K562 (cell line): ENCODE results near the gene PAM. TPM values are rescaled to one million over a fixed set of nuclear protein-coding genes. Genes with fewer than 3 reads are reported as not detected.

Experiments used
- ATAC-seq: fragments of 200-7000 bp; cut with Tn5 transposase; 3 replicates; pipeline ENCODE4 v1.9.1; 2020; ENCODE audit warnings: moderate library complexity
- BruUV-seq: library from RNA; stranded (reverse); fragments of 400-500 nt; replicated peaks from 2 replicates; lab custom pipeline; 2021; lab: Mats Ljungman, UMichigan
- CTCF ChIA-PET: fragments of 300-600 bp; formaldehyde crosslinking; extraction: SDS; loops from one replicate; lab custom pipeline; 2021; ENCODE audit warnings: low intra/inter-chr PET ratio; lab: Yijun Ruan, JAX
- POLR2A ChIA-PET: fragments of 300-600, 350-650 bp; sonication (Branson Sonifier 250); formaldehyde crosslinking; extraction: SDS; loops from one replicate; lab custom pipeline; 2021; ENCODE audit warnings: antibody characterized with exemption, inconsistent platforms; lab: Yijun Ruan, JAX
- DNase-seq, 4 experiments: peaks; one replicate each; pipeline versions ENCODE4 v3.0.0 to v3.0.0-alpha.2; 2011 to 2018; ENCODE audit warnings: low spot score in 3 of 4, mixed read lengths in 3 of 4; ENCODE audit errors: extremely low read depth in 1 of 4
- FAIRE-seq: peaks from 2 replicates; lab custom pipeline; 2011; peaks lifted over from hg19 to GRCh38; lab: Jason Lieb, UNC
- H2AFZ ChIP-seq: 2 replicates; pipeline ENCODE4 v1.6.0; 2011; ENCODE audit warnings: low read depth, low read length, control low read depth, inconsistent platforms
- H3K27ac ChIP-seq: fragments of 200-600 bp; 3 replicates; pipeline ENCODE4 v1.8.0; 2011; ENCODE audit warnings: low read depth, mild to moderate bottlenecking, control low read depth, inconsistent platforms, low read length, moderate library complexity, mixed read lengths; ENCODE audit errors: extremely low read depth
- H3K27me3 ChIP-seq, 2 experiments: fragments of 300-600 bp in 1 of 2; 2 replicates in 1 of 2; 3 replicates in 1 of 2; pipeline versions ENCODE4 v1.6.0 to v1.8.0; 2011; ENCODE audit warnings: inconsistent platforms in 2 of 2, low read length in 2 of 2, mild to moderate bottlenecking in 1 of 2, mixed read lengths in 1 of 2, moderate library complexity in 1 of 2; ENCODE audit not compliant: control insufficient read depth in 2 of 2, insufficient read depth in 2 of 2
- H3K36me3 ChIP-seq: fragments of 300-600 bp; 3 replicates; pipeline ENCODE4 v1.8.0; 2011; ENCODE audit warnings: mild to moderate bottlenecking, low read length, inconsistent platforms; ENCODE audit not compliant: control insufficient read depth, insufficient read depth
- H3K4me1 ChIP-seq, 2 experiments: fragments of 200-600 bp in 1 of 2; replicated peaks in 1 of 2; 2 replicates in 1 of 2; 3 replicates in 1 of 2; pipeline versions ENCODE4 v1.5.1 to v1.8.0; 2011; ENCODE audit warnings: inconsistent platforms in 2 of 2, low read length in 2 of 2, mild to moderate bottlenecking in 1 of 2, mixed read lengths in 1 of 2, moderate library complexity in 1 of 2; ENCODE audit not compliant: control insufficient read depth in 2 of 2, insufficient read depth in 2 of 2
- H3K4me2 ChIP-seq: 2 replicates; pipeline ENCODE4 v1.6.1; 2011; ENCODE audit warnings: low read length, control low read depth, inconsistent platforms, mixed read lengths; ENCODE audit not compliant: insufficient read depth
- H3K4me3 ChIP-seq: fragments of 200-600 bp; sonication (generic), shearing (Covaris generic); 2 replicates; pipeline ENCODE4 v1.5.1; 2016; ENCODE audit warnings: control low read depth, inconsistent platforms
- H3K79me2 ChIP-seq: fragments of 200-600 bp; 3 replicates; pipeline ENCODE4 v1.8.0; 2011; ENCODE audit warnings: low read length, inconsistent platforms; ENCODE audit not compliant: control insufficient read depth, insufficient read depth
- H3K9ac ChIP-seq, 2 experiments: 2 replicates each; pipeline versions ENCODE4 v1.6.0 to v1.6.1; 2011; ENCODE audit warnings: low read depth in 2 of 2, low read length in 2 of 2, control low read depth in 1 of 2, inconsistent platforms in 1 of 2, mild to moderate bottlenecking in 1 of 2, mixed read lengths in 1 of 2; ENCODE audit not compliant: insufficient read depth in 1 of 2
- H3K9me1 ChIP-seq: one replicate; pipeline ENCODE4 v1.6.0; 2011; ENCODE audit warnings: inconsistent platforms, mild to moderate bottlenecking, low read length, moderate library complexity; ENCODE audit not compliant: control insufficient read depth, insufficient read depth
- H3K9me3 ChIP-seq: replicated peaks from 2 replicates; pipeline ENCODE4 v1.5.1; 2011; ENCODE audit warnings: low read depth, low read length, inconsistent platforms; ENCODE audit not compliant: control insufficient read depth, insufficient read depth
- H4K20me1 ChIP-seq: replicated peaks from 2 replicates; pipeline ENCODE4 v1.6.1; 2011; ENCODE audit warnings: low read length, inconsistent platforms, mixed read lengths; ENCODE audit not compliant: control insufficient read depth, insufficient read depth
- CLOCK ChIP-seq: fragments of 250-450 bp; sonication (Bioruptor Pico); IDR thresholded peaks from 2 replicates; pipeline ENCODE4 v1.4.0; 2020; ENCODE audit warnings: mild to moderate bottlenecking, moderate library complexity, borderline replicate concordance
- FUS ChIP-seq: fragments of 200-400 bp; formaldehyde crosslinking; optimal IDR thresholded peaks from 2 replicates; pipeline ENCODE3; 2017; ENCODE audit warnings: low read depth, low read length
- NFIC ChIP-seq: fragments of 450-650 bp; IDR thresholded peaks from 2 replicates; pipeline ENCODE4 v1.6.1; 2017; ENCODE audit warnings: mild to moderate bottlenecking, inconsistent platforms
- NFRKB ChIP-seq: fragments of 450-650 bp; IDR thresholded peaks from 2 replicates; pipeline ENCODE4 v1.6.1; 2016; ENCODE audit warnings: low read depth
- POLR2H ChIP-seq: IDR thresholded peaks from 2 replicates; pipeline ENCODE4 v1.6.1; 2016; ENCODE audit warnings: missing genetic modification characterization, low read depth, mild to moderate bottlenecking, control low read depth, missing compliant biosample characterization, moderate library complexity
- PRPF4 ChIP-seq: fragments of 200-400 bp; formaldehyde crosslinking; IDR thresholded peaks from one replicate; pipeline ENCODE4 v1.6.1; 2017; ENCODE audit warnings: low read length, low read depth, mild to moderate bottlenecking; ENCODE audit not compliant: insufficient read depth, poor library complexity, severe bottlenecking
- PTTG1 ChIP-seq: fragments of 450-650 bp; IDR thresholded peaks from 2 replicates; pipeline ENCODE4 v1.6.1; 2016; ENCODE audit warnings: low read depth, mild to moderate bottlenecking, missing genetic modification characterization, missing compliant biosample characterization
- RFX7 ChIP-seq: fragments of 250-450 bp; sonication (Bioruptor Pico); IDR thresholded peaks from 2 replicates; pipeline ENCODE4 v1.5.1; 2021; ENCODE audit warnings: mild to moderate bottlenecking
- STAT6 ChIP-seq: sonication (generic); formaldehyde crosslinking; IDR thresholded peaks from 2 replicates; pipeline ENCODE4 v1.8.1; 2023; ENCODE audit warnings: mild to moderate bottlenecking, missing genetic modification reagents
- TCF7 ChIP-seq: sonication (generic); IDR thresholded peaks from 2 replicates; pipeline ENCODE4 v1.6.1; 2016; ENCODE audit warnings: antibody characterized with exemption, borderline replicate concordance
- ZNF316 ChIP-seq: fragments of 450-650 bp; IDR thresholded peaks from 2 replicates; pipeline ENCODE4 v1.6.1; 2016
- ZNF551 ChIP-seq: fragments of 250-450 bp; sonication (Bioruptor Pico); IDR thresholded peaks from 2 replicates; pipeline ENCODE4 v1.5.0; 2021; ENCODE audit warnings: mild to moderate bottlenecking, moderate library complexity
- ZNF561 ChIP-seq: fragments of 450-650 bp; formaldehyde crosslinking; conservative IDR thresholded peaks from 2 replicates; pipeline ENCODE4 v1.4.0; 2020; ENCODE audit warnings: mild to moderate bottlenecking, moderate library complexity
- WGBS: fragments of 100-300 bp; shearing (Covaris generic); methylation state at CpG from one replicate; pipeline ENCODE4 v1.1.6; 2016; ENCODE audit warnings: low coverage, mixed read lengths; ENCODE audit not compliant: insufficient coverage; ENCODE audit errors: missing lambda C conversion rate; 5-methylcytosine and 5-hydroxymethylcytosine counted together
- in situ Hi-C: fragments of 300-500 bp; cut with MboI; formaldehyde crosslinking; loops from 4 replicates; pipeline ENCODE4 v1.15.0; 2018; ENCODE audit warnings: inconsistent platforms, mixed read lengths
- intact Hi-C: fragments of 100-400 bp; cut with micrococcal nuclease; formaldehyde crosslinking; loops from 2 replicates; pipeline ENCODE4 v1.14.2; 2022
- polyA plus RNA-seq, 8 experiments: library from polyadenylated mRNA; depleted of rRNA in 4 of 8; stranded (reverse) in 5 of 8; unstranded in 3 of 8; fragments of >200 nt; fragmentation: Nextera tagmentation in 2 of 8; fragmentation: Illumina TruSeq in 1 of 8; extraction: Ambion mirVana in 2 of 8; extraction: Trizol in 1 of 8; gene quantifications; 2 replicates each; pipeline versions ENCODE4 v1.2.1 to v1.2.3, GENCODE V29; 2011 to 2014; ENCODE audit warnings: inconsistent platforms in 1 of 8, missing spikeins in 1 of 8
- total RNA-seq, 7 experiments: library from RNA; depleted of rRNA in 6 of 7; stranded (reverse); fragments of >200 nt in 6 of 7; fragmentation: Illumina TruSeq in 2 of 7; extraction: Trizol in 2 of 7; gene quantifications; 2 replicates each; pipeline versions ENCODE4 v1.2.1 to v1.2.3, GENCODE V29; 2011 to 2021; ENCODE audit warnings: low replicate concordance in 1 of 7

Gene PAM
- total and polyA plus RNA-seq, 9 of the 15 experiments (the other 6 are each of a cell fraction or from before 2014, with no cell fraction given): 0.39 to 3.1 (median 0.77) TPM

- TF ChIP-seq CLOCK (CRISPR knock-in tag): no peak
- TF ChIP-seq FUS: no peak
- no peak for TF ChIP-seq ZNF551
Measured at GRCh38 chr5:103000089-103000488, 245.0 kb downstream of the PAM start (continued).

- Histone ChIP-seq H3K79me2 (no peaks in the 10 kb centered on the region), H2AFZ (no peak overlapping the region), H3K27ac (no peak overlapping the region), H3K36me3 (no peaks in the 10 kb centered on the region), H3K4me2 (no peak overlapping the region), H3K9ac (no peak overlapping the region), H3K9me1 (no peaks in the 10 kb centered on the region), H4K20me1 (no peaks in the 10 kb centered on the region), H3K27me3 (no peaks in the 10 kb centered on the region), H3K9me3 (no peaks in the 10 kb centered on the region), H3K4me1 (no peaks in the 10 kb centered on the region), H3K4me3 (no peak overlapping the region)
- FAIRE-seq (no peak), ATAC-seq (no peak), DNase-seq (no peak)
- no TSS peak for BruUV-seq
- ChIA-PET CTCF (no interaction called here), POLR2A (no interaction called here)
- intact Hi-C loops (no loop called here), in situ Hi-C loops (loop anchor here (5.0 kb wide), 1 partner anchor 72 kb away; no protein-coding TSS in a partner anchor)
- TF ChIP-seq PRPF4: no peak
- TF ChIP-seq NFRKB: no peak
- TF ChIP-seq NFIC: no peak
- no peak for TF ChIP-seq POLR2H (tag)
- TF ChIP-seq ZNF316: no peak
- TF ChIP-seq PTTG1 (tag): no peak
- TF ChIP-seq TCF7: no peak
- no peak for TF ChIP-seq RFX7
- no peak for TF ChIP-seq ZNF561
- TF ChIP-seq STAT6: no peak
- 11% methylated on average over 4 of the region's 4 CpGs for WGBS
Measured at GRCh38 chr5:103003872-103004271, 248.8 kb downstream of the PAM start.
